GM12878 (cell line): ENCODE data around the gene LGMN.

Experiments used
- ATF2 ChIP-seq: IDR thresholded peaks from 2 replicates; pipeline ENCODE4 v1.6.1; 2012; ENCODE audit warnings: low read length, inconsistent platforms
- CTCF ChIP-seq, 3 experiments: IDR thresholded peaks in 2 of 3; conservative IDR thresholded peaks in 1 of 3; 2 replicates each; pipeline ENCODE4 v1.5.1; 2011; ENCODE audit warnings: low read depth in 3 of 3, low read length in 3 of 3, mild to moderate bottlenecking in 3 of 3, control low read depth in 2 of 3, moderate library complexity in 2 of 3, inconsistent platforms in 1 of 3, mixed read lengths in 1 of 3; ENCODE audit not compliant: control insufficient read depth in 2 of 3, insufficient read depth in 1 of 3; ENCODE audit errors: extremely low read depth in 1 of 3
- EP300 ChIP-seq, 2 experiments: fragments of 150-350 bp in 1 of 2; IDR thresholded peaks; 2 replicates each; pipeline ENCODE4 v1.6.1; 2011 to 2012; ENCODE audit warnings: low read depth in 2 of 2, low read length in 2 of 2, borderline replicate concordance in 1 of 2, improper control_type of control experiment in 1 of 2, inconsistent platforms in 1 of 2; ENCODE audit not compliant: control insufficient read depth in 1 of 2
- MAX ChIP-seq: IDR thresholded peaks from 2 replicates; pipeline ENCODE4 v1.6.1; 2012; ENCODE audit warnings: low read depth, low read length, improper control_type of control experiment
- POLR2A ChIP-seq: IDR thresholded peaks from 2 replicates; pipeline ENCODE4 v1.6.1; 2011; ENCODE audit warnings: low read depth, mild to moderate bottlenecking, low read length

GRCh38 chr14:92717571-92718042, 30.8 kb downstream of the LGMN start:
- no peak; a peak in 1 of 4 replicates for TF ChIP-seq EP300 (IDR thresholded peaks at IDR 0.05; ENCODE audit: borderline replicate concordance in 1 of 2, control insufficient read depth in 1 of 2, low read depth in 2 of 2, low read length in 2 of 2)
- no peak for TF ChIP-seq CTCF (IDR thresholded peaks at IDR 0.05 in 2 of 3, conservative IDR thresholded peaks at IDR 0.05 in 1 of 3; ENCODE audit: control insufficient read depth in 2 of 3, extremely low read depth in 1 of 3, insufficient read depth in 1 of 3, low read depth in 3 of 3, low read length in 3 of 3)
- no peak for TF ChIP-seq MAX
- TF ChIP-seq ATF2 = no peak
- no peak for TF ChIP-seq POLR2A
